Thymus (tissue), 11 donors: ENCODE data around the gene KRTAP10-4. TPM values are rescaled to one million over a fixed set of nuclear protein-coding genes. Genes with fewer than 3 reads are reported as not detected.

Source experiments
- DNase-seq, 9 donors: peaks; one replicate each; pipeline ENCODE4 v3.0.0-alpha.2; 2013; ENCODE audit warnings: low spot score in 9 of 9, low read depth in 6 of 9, missing footprints in 1 of 9
- H3K27ac ChIP-seq, 2 donors: one replicate each; pipeline ENCODE4 v1.5.1; 2013; ENCODE audit warnings: control low read depth in 1 of 2, low read depth in 1 of 2, low read length in 1 of 2, mild to moderate bottlenecking in 1 of 2, moderate library complexity in 1 of 2
- H3K27me3 ChIP-seq, 2 donors: one replicate each; pipeline ENCODE4 v1.5.1; 2013; ENCODE audit warnings: low read length in 1 of 2; ENCODE audit not compliant: control insufficient read depth in 2 of 2, insufficient read depth in 1 of 2
- H3K36me3 ChIP-seq, 2 donors: one replicate each; pipeline ENCODE4 v1.5.1; 2013; ENCODE audit warnings: low read length in 1 of 2, mild to moderate bottlenecking in 1 of 2, moderate library complexity in 1 of 2; ENCODE audit not compliant: control insufficient read depth in 2 of 2, insufficient read depth in 2 of 2
- H3K4me1 ChIP-seq, 2 donors: one replicate each; pipeline ENCODE4 v1.5.1; 2013; ENCODE audit warnings: low read length in 2 of 2; ENCODE audit not compliant: control insufficient read depth in 2 of 2, insufficient read depth in 2 of 2
- H3K4me3 ChIP-seq, 2 donors: one replicate each; pipeline ENCODE4 v1.5.1; 2013; ENCODE audit warnings: low read length in 2 of 2, control low read depth in 1 of 2, mild to moderate bottlenecking in 1 of 2
- H3K9me3 ChIP-seq, 2 donors: one replicate each; pipeline ENCODE4 v1.5.1; 2013; ENCODE audit warnings: low read length in 1 of 2, mild to moderate bottlenecking in 1 of 2; ENCODE audit not compliant: control insufficient read depth in 2 of 2, insufficient read depth in 1 of 2
- WGBS: extraction: QIAGEN DNeasy Blood & Tissue Kit; methylation state at CpG from one replicate; pipeline ENCODE4 v1.1.7; 2013; 5-methylcytosine and 5-hydroxymethylcytosine counted together
- polyA plus RNA-seq: library from polyadenylated mRNA; stranded (reverse); fragments of 200-250 nt; gene quantifications from one replicate; pipeline ENCODE4 v1.2.3, GENCODE V29; 2013
- total RNA-seq: library from RNA; stranded (reverse); fragments of 120-200 nt; gene quantifications from one replicate; pipeline ENCODE4 v1.2.4, GENCODE V29; 2013
- donor health status: healthy.

KRTAP10-4 gene
- total and polyA plus RNA-seq, 2 donors: not detected

DNA sequence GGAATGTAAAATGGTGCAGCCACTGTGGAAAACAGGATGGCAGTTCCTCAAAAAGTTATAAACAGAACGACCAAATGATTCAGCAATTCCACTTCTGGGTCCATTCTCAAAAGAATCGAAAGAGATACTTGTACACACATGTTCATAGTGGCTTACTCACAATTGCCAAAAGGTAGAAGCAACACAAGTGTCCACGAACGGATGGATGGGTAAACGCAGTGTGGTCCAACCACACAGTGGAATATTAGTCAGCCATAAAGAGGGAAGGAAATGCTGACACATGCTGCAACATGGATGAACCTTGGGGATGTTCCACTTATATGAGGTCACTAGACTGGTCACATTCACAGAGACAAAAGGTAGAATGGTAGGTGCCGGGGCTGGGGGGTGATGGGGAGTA is 38.8 kb upstream of the KRTAP10-4 start:
- Histone ChIP-seq H3K9me3 (no peaks in the 10 kb centered on the region), H3K4me3 (no peak overlapping the region), H3K27me3 (peaks cover 0 to 2% of the 10 kb centered on the region in 2 donors), H3K4me1 (no peaks in the 10 kb centered on the region), H3K27ac (no peak overlapping the region), H3K36me3 (no peaks in the 10 kb centered on the region)
- WGBS: 92% methylated on average over 6 of the region's 6 CpGs
- no peak for DNase-seq

DNA sequence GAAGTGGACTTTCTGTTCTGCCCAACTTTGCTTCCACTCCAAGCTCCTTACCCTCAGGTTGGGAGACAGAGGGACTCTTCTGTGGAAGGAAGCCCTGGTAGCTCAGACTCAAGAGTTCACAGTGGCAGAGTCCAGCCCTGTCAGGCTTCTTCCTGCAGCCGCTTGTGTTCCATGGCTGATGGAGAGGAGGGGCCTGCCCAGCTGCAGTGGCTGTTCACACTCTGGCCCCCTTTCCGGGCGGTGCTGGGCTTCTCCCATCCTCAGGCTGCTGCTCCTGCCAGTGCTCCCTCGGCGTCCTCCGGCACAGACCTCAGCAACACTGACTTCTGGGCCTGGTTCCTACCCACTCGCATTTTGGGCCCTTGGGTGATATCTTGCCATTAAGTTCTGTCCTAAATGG is 37.6 kb upstream of the KRTAP10-4 start:
- no peak overlapping the region for H3K27ac ChIP-seq
- H3K36me3 ChIP-seq: no peaks in the 10 kb centered on the region
- H3K27me3 ChIP-seq: peaks cover 0 to 4% of the 10 kb centered on the region in 2 donors
- DNase-seq: no peak
- no peak overlapping the region for H3K4me3 ChIP-seq
- no peaks in the 10 kb centered on the region for H3K9me3 ChIP-seq
- no peaks in the 10 kb centered on the region for H3K4me1 ChIP-seq
- 80% methylated on average over 7 of the region's 7 CpGs for WGBS

DNA sequence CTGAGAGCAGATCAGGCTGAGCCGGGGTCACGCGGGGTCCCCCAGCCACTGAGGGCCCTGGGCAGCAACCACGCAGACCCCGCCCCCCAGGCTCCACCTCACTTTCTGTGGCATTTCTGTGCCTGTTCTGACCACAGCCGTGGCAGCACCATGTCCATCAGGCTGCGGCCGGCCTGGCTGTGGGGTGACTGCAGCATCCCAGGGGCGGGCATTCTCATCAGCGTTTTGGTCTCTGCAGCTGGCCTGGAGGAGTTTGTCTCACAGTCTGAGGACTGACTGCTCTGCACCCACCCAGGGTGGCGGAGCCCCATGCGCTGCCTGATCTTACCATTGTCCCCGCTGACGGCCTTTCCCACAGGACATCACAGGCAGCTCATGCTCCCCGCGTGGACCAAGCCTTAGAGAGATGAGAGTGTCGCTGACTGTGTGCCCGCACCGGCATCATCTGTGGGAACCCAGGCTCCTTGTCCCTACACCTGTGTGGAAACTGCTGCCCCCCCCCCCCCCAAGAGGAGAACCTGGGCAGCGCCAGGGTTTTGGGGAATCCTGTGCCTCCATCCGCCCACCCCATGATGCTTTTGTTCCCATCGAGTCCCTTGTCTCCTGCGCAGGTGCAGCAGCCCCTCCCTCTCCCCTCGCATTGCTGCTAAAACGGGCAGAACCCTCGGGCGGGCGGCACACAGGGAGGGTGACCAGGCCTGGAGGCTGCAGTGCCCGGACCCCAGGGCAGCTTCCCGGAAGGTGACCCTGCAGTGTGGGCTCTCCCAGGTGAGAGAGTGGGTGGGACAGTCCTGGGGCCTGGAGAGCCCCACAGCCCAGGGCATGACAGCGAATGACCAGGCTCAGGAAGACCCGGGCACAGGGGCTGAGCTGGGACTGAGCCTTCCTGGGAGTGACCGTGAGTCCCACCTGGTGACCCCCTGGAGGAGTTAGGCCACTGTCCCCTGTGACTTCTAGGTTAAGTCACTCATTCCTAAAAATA is 35.3 kb upstream of the KRTAP10-4 start:
- 96% methylated on average over 33 of the region's 33 CpGs for WGBS
- H3K4me1 ChIP-seq: no peaks in the 10 kb centered on the region

DNA sequence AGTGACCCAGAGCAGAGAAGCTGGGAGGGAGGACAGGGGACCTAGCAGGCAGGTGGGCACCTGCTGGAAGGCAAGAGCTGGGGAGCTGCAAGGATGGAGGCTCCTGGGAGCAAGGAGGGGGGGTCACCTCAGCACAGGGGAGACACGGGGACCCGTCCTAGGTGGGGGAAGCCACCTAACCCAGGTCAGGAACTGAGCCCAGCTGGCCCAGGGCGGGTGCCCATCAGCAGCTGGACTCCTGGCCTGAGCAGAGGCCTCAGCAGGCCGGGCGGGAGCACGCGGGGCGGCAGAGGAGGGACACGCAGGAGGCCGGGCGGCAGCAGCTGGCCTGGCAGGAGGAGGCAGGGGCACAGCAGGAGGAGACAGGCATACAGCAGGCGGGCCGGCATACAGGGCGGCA is 34.5 kb upstream of the KRTAP10-4 start:
- Histone ChIP-seq H3K4me3 (no peak overlapping the region), H3K36me3 (no peaks in the 10 kb centered on the region), H3K4me1 (no peaks in the 10 kb centered on the region), H3K27me3 (peaks cover 0 to 4% of the 10 kb centered on the region in 2 donors), H3K9me3 (no peaks in the 10 kb centered on the region), H3K27ac (no peak overlapping the region)
- WGBS: 80% methylated on average over 14 of the region's 14 CpGs
- DNase-seq: no peak

More for the DNA sequence above, 35.3 kb upstream of the KRTAP10-4 start:
- Histone ChIP-seq H3K27me3 (peaks cover 0 to 4% of the 10 kb centered on the region in 2 donors), H3K27ac (no peak overlapping the region), H3K36me3 (no peaks in the 10 kb centered on the region), H3K9me3 (no peaks in the 10 kb centered on the region), H3K4me3 (no peak overlapping the region)
- DNase-seq: no peak

DNA sequence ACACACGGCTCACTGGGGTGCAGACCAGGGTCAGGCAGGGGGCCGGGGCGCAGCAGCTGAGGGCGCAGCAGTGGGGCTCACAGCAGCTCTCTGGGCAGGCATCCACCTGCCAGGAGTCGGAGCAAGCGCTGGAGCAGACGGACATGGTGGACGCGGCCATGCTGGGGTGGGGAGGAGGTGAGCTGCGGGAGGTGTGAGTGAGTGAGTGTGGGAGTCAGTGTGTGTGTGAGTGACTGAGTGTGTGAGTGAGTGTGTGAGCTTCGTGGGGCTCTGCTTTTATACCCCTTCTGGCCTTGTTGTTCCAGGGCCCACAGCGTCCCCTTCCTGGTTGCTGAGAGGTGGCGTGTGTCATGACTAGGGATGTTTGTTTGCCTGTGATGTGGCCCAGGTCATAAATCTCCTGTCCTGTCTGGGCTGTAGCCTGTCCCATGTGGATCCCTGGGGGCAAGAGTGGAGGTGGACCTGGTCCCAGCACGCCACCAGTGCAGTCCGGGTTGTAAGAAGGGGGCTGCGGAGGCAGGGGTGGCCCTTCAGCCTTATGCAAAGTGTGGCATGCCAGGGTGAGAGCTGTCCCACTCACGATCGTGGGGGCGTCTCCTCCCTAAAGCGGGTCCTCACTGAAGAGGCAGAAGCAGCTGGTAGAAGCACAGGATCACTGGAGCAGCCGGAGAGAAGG is 33.4 kb upstream of the KRTAP10-4 start, which contains the start of gene KRTAP10-1:
KRTAP10-1 (minus strand) TSS at position 205 of the 676 bp plus-strand sequence; CDS start at position 160, 45 bp downstream.
- DNase-seq: no peak
- 82% methylated on average over 21 of the region's 21 CpGs for WGBS
- H3K27ac ChIP-seq: no peak within 1 kb of the TSS

DNA sequence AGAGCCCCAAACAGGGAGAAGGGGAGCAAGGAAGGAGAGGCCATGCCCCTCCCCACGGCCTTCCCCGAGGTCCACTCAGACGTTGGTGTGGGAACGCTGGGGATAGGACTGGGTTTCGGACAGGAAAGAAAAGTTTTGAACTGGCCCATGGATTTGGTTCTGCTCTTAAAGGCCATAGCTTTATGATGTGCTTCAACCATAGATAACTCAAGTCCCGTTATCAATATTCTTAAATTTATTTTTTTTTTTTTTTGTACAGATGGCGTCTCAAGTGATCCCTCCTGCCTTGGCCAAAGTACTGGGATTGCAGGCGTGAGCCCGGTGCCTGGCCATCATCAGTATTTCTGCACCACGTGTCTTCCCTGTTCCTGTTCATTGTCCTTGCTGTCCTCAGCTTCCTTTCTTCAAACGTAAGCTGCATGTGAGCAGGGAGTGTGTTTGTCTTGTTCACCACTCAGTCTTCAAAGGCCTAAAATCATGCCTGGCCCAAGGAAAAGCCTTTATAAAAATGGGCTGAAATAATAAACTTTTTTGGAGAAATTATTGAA is 32.7 kb upstream of the KRTAP10-4 start:
- peaks cover 0 to 4% of the 10 kb centered on the region in 2 donors for H3K27me3 ChIP-seq
- no peaks in the 10 kb centered on the region for H3K36me3 ChIP-seq
- H3K4me3 ChIP-seq: no peak overlapping the region
- DNase-seq: no peak
- H3K9me3 ChIP-seq: no peaks in the 10 kb centered on the region
- H3K4me1 ChIP-seq: no peaks in the 10 kb centered on the region
- 89% methylated on average over 11 of the region's 11 CpGs for WGBS
- H3K27ac ChIP-seq: no peak overlapping the region

More for the DNA sequence above, 33.4 kb upstream of the KRTAP10-4 start, which contains the start of gene KRTAP10-1:
- Histone ChIP-seq H3K4me3 (no peak within 1 kb of the TSS), H3K4me1 (no peaks in the 10 kb centered on the region), H3K27me3 (peaks cover 0 to 4% of the 10 kb centered on the region in 2 donors), H3K9me3 (no peaks in the 10 kb centered on the region), H3K36me3 (no peaks in the 10 kb centered on the region)

DNA sequence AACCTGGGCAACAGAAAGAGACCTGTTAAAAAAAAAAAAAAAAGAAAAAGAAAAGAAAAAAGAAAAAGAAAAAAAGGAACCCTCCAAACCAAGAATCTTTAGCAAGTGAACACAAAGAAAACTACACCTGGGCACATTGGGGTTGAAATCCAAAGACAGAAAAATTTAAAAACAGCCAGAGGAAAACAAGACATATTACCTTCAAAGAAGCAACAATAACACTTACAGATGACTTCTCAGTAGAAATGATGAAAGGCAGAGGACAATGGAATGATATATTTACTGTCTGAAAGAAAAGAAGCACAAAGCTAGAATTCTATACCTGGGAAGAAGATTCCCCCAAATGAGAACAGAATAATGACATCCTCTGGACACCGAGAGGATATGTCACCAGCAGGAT is 30.8 kb upstream of the KRTAP10-4 start:
- Histone ChIP-seq H3K4me1 (peaks cover 0 to 2% of the 10 kb centered on the region in 2 donors), H3K9me3 (peaks cover 0 to 4% of the 10 kb centered on the region in 2 donors), H3K27ac (no peak overlapping the region), H3K36me3 (no peaks in the 10 kb centered on the region), H3K27me3 (peaks cover 0 to 2% of the 10 kb centered on the region in 2 donors), H3K4me3 (no peak overlapping the region)
- WGBS: 93% methylated on average over 1 of the region's 1 CpG
- DNase-seq: no peak

DNA sequence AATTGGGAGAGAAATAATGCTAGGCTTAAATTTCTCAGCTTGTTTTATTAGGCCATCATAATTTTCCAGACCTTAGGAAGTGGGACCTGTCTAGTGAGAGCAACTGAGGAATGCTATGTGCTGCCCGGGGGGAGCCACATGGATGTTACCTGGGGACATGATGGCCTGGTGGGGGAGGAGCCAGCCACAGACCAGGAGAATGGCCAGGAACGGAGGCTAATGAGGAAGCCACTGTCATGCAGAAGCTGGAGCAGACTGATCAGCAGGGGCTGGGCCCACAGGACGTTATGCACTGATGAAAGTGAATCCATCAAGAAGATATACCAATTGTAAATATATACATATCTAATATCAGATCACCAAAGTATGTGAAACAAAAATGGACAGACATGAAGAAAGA is 29.0 kb upstream of the KRTAP10-4 start:
- WGBS: 78% methylated on average over 3 of the region's 3 CpGs
- H3K9me3 ChIP-seq: peaks cover 2 to 4% of the 10 kb centered on the region in 2 donors
- no peak overlapping the region for H3K27ac ChIP-seq
- H3K27me3 ChIP-seq: peaks cover 0 to 4% of the 10 kb centered on the region in 2 donors
- no peak overlapping the region for H3K4me3 ChIP-seq
- H3K36me3 ChIP-seq: no peaks in the 10 kb centered on the region
- peaks cover 0 to 6% of the 10 kb centered on the region in 2 donors for H3K4me1 ChIP-seq
- no peak for DNase-seq
